Measurements from ENCODE around the gene ERLEC1. TPM values are rescaled to one million over a fixed set of nuclear protein-coding genes. Genes with fewer than 3 reads are reported as not detected.
"Not testable (repeated sequence)": the region's sequence is repeated elsewhere in the genome, so short reads cannot be mapped to it uniquely, and the experiment has no call there.

The ERLEC1 gene
- total RNA-seq, 1 experiment from 2014 or later, result 21.6 TPM

GRCh38 chr2:53829273-53829979 is 42.6 kb downstream of the ERLEC1 start:
- Histone ChIP-seq H2BK15ac (ENCODE audit: low read depth, low read length) (no peak overlapping the region), H3K4ac (ENCODE audit: low read depth, low read length) (no peak overlapping the region), H3K23me2 (ENCODE audit: insufficient read length, low read depth, low read length, poor library complexity, severe bottlenecking) (no peaks in the 10 kb centered on the region), H3K18ac (ENCODE audit: insufficient read length, low read depth, low read length) (no peak overlapping the region), H3K27ac (ENCODE audit: insufficient read length, low read depth, low read length) (no peak overlapping the region), H2BK12ac (ENCODE audit: insufficient read length, low read depth, low read length) (no peak overlapping the region), H3K79me1 (ENCODE audit: insufficient read depth, low read depth, low read length, poor library complexity, severe bottlenecking) (no peaks in the 10 kb centered on the region), H3K4me2 (ENCODE audit: insufficient read depth, insufficient read length, low read length) (no peak overlapping the region), H4K91ac (ENCODE audit: insufficient read length, low read depth, low read length) (no peak overlapping the region), H3K56ac (ENCODE audit: insufficient read length, low read depth, low read length) (no peak overlapping the region), H3K23ac (ENCODE audit: insufficient read length, low read depth, low read length) (no peak overlapping the region), H3T11ph (ENCODE audit: low read length) (no peak overlapping the region), H4K8ac (replicated peaks; ENCODE audit: insufficient read length, low read depth, low read length) (no peak overlapping the region), H2AK5ac (ENCODE audit: insufficient read length, low read length) (no peak overlapping the region), H4K5ac (ENCODE audit: insufficient read length, low read depth, low read length) (no peak overlapping the region), H3K14ac (ENCODE audit: insufficient read depth, low read length) (no peak overlapping the region), H3K27me3 (ENCODE audit: insufficient read depth, low read length) (no peaks in the 10 kb centered on the region), H2AFZ (ENCODE audit: low read length) (no peak overlapping the region), H2BK120ac (ENCODE audit: low read depth, low read length, poor library complexity, severe bottlenecking) (no peak overlapping the region), H2BK5ac (ENCODE audit: insufficient read length, low read length) (no peak overlapping the region), H3K9ac (ENCODE audit: extremely low read depth, insufficient read length, low read length) (no peak overlapping the region), H3K4me1 (ENCODE audit: insufficient read depth, low read length) (peaks cover 10% of the 10 kb centered on the region; the same call in 1 of the 2 replicates), H2BK20ac (ENCODE audit: low read depth, low read length, poor library complexity, severe bottlenecking) (no peak overlapping the region), H3K79me2 (ENCODE audit: insufficient read depth, low read length) (no peaks in the 10 kb centered on the region), H3K9me3 (ENCODE audit: control insufficient read depth, low read depth, low read length) (no peaks in the 10 kb centered on the region), H4K20me1 (ENCODE audit: control insufficient read depth, insufficient read depth, insufficient read length) (no peaks in the 10 kb centered on the region)
- TF ChIP-seq CTCF (conservative IDR thresholded peaks at IDR 0.05), result no peak
- Mint-ChIP-seq H3K27ac (peak overlapping the region in 1 of 3 experiments; percentile 57; a peak in 1 of 7 replicates), H3K4me1 (peaks cover 29 to 30% of the 10 kb centered on the region in 2 experiments), H3K27me3 (ENCODE audit: low read depth) (no peaks in the 10 kb centered on the region), H3K36me3 (ENCODE audit: insufficient read depth in 1 of 3, low read depth in 3 of 3) (no peaks in the 10 kb centered on the region), H3K4me3 (no peak overlapping the region), H3K9me3 (no peaks in the 10 kb centered on the region)
- 100% methylated on average over 2 of the region's 11 CpGs for WGBS (ENCODE audit: extremely low coverage, insufficient read length, low lambda C conversion rate)
- no peak for DNase-seq

- no CpG with 5 or more reads among the region's 4 CpGs for WGBS (ENCODE audit: extremely low coverage, insufficient read length, low lambda C conversion rate)
- H3K27ac Mint-ChIP-seq, result peak overlapping the region in 2 of 3 experiments; percentile 57 to 59; a peak in 2 of 7 replicates
- H2BK5ac ChIP-seq (ENCODE audit: insufficient read length, low read length); H3T11ph ChIP-seq (ENCODE audit: low read length); H4K5ac ChIP-seq (ENCODE audit: insufficient read length, low read depth, low read length); H3K23me2 ChIP-seq (ENCODE audit: insufficient read length, low read depth, low read length, poor library complexity, severe bottlenecking); H2BK12ac ChIP-seq (ENCODE audit: insufficient read length, low read depth, low read length); H3K9me3 Mint-ChIP-seq; H3K27ac ChIP-seq (ENCODE audit: insufficient read length, low read depth, low read length); H3K23ac ChIP-seq (ENCODE audit: insufficient read length, low read depth, low read length); H3K36me3 Mint-ChIP-seq (ENCODE audit: insufficient read depth in 1 of 3, low read depth in 3 of 3); H3K14ac ChIP-seq (ENCODE audit: insufficient read depth, low read length); H2AFZ ChIP-seq (ENCODE audit: low read length); H3K79me1 ChIP-seq (ENCODE audit: insufficient read depth, low read depth, low read length, poor library complexity, severe bottlenecking); H4K8ac ChIP-seq (replicated peaks; ENCODE audit: insufficient read length, low read depth, low read length); H3K4me2 ChIP-seq (ENCODE audit: insufficient read depth, insufficient read length, low read length); DNase-seq; H3K27me3 ChIP-seq (ENCODE audit: insufficient read depth, low read length); H3K9me3 ChIP-seq (ENCODE audit: control insufficient read depth, low read depth, low read length); H2AK5ac ChIP-seq (ENCODE audit: insufficient read length, low read length); H3K56ac ChIP-seq (ENCODE audit: insufficient read length, low read depth, low read length); H3K79me2 ChIP-seq (ENCODE audit: insufficient read depth, low read length); H4K20me1 ChIP-seq (ENCODE audit: control insufficient read depth, insufficient read depth, insufficient read length); H3K18ac ChIP-seq (ENCODE audit: insufficient read length, low read depth, low read length); H2BK120ac ChIP-seq (ENCODE audit: low read depth, low read length, poor library complexity, severe bottlenecking); H3K4ac ChIP-seq (ENCODE audit: low read depth, low read length); H4K91ac ChIP-seq (ENCODE audit: insufficient read length, low read depth, low read length); H2BK20ac ChIP-seq (ENCODE audit: low read depth, low read length, poor library complexity, severe bottlenecking); H3K27me3 Mint-ChIP-seq (ENCODE audit: low read depth); H3K9ac ChIP-seq (ENCODE audit: extremely low read depth, insufficient read length, low read length); H2BK15ac ChIP-seq (ENCODE audit: low read depth, low read length); H3K4me3 Mint-ChIP-seq: not testable (repeated sequence)
- peaks cover 29 to 30% of the 10 kb centered on the region in 2 experiments for H3K4me1 Mint-ChIP-seq
- peaks cover 10% of the 10 kb centered on the region; the same call in 1 of the 2 replicates for H3K4me1 ChIP-seq (ENCODE audit: insufficient read depth, low read length)
Measured at GRCh38 chr2:53829980-53830290, 43.1 kb downstream of the ERLEC1 start.
